Ectodermal cell (in vitro differentiated cells): ENCODE measurements around the gene SNX27.

ENCODE experiments used
- H3K27ac ChIP-seq: 2 replicates; pipeline ENCODE4 v1.7.0; 2013; ENCODE audit warnings: mild to moderate bottlenecking, low read depth, low read length; ENCODE audit not compliant: insufficient read depth, poor library complexity, severe bottlenecking
- H3K27me3 ChIP-seq: 2 replicates; pipeline ENCODE4 v1.7.0; 2013; ENCODE audit warnings: mild to moderate bottlenecking, low read length; ENCODE audit not compliant: insufficient read depth, control insufficient read depth, poor library complexity, severe bottlenecking
- H3K36me3 ChIP-seq: one replicate; pipeline ENCODE4 v1.7.0; 2013; ENCODE audit warnings: low read length; ENCODE audit not compliant: control insufficient read depth, insufficient read depth
- H3K4me1 ChIP-seq: one replicate; pipeline ENCODE4 v1.7.0; 2013; ENCODE audit warnings: low read length; ENCODE audit not compliant: control insufficient read depth, insufficient read depth
- H3K4me3 ChIP-seq: 2 replicates; pipeline ENCODE4 v1.7.0; 2013; ENCODE audit warnings: low read depth, low read length, control low read depth; ENCODE audit not compliant: insufficient read depth
- H3K9me3 ChIP-seq: 2 replicates; pipeline ENCODE4 v1.7.0; 2013; ENCODE audit warnings: mild to moderate bottlenecking, low read length, moderate library complexity; ENCODE audit not compliant: control insufficient read depth
- WGBS, 2 experiments: methylation state at CpG; one replicate each; pipeline ENCODE4 v1.1.7; 2013; ENCODE audit warnings: missing lambda C conversion rate in 2 of 2; 5-methylcytosine and 5-hydroxymethylcytosine counted together

The SNX27 gene

DNA sequence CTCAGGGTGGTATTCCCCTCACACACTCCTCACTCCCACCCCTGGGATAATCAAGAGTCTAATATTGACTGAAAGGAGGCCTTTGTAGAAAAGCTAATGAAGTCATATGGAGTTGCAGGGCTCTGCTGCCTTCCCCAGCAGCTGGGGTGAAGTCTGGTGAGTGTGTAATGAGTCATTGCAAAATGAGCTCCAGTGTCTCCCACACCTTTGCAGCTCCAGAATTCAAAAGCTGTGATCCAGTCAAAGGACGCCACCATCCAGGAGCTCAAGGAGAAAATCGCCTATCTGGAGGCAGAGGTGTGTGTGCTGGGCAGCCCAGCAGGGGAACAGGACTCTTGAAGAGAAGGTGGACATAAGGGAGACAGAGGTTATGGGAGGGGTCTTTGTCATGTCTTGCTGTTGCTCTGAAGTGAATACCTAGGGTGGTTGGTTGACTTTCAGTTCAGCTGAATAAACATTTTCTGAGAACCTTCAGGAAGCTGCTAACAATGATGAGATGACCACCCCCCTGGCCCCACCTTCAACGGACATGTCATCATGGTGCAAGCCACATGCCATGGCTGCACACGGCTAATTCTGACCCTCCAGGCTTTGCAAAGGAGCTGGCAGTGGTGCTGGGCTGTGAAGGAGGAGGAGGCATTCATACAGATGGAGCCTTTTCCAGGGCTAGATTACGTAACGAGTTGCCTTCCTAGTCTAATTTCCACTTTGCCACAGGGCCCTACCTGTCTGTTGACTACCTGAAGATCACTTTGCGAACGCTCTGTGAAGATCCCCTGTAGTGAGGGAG is 32.2 kb upstream of the SNX27 start:
- Histone ChIP-seq H3K4me1 (no peaks in the 10 kb centered on the region), H3K9me3 (no peaks in the 10 kb centered on the region), H3K27me3 (no peaks in the 10 kb centered on the region), H3K27ac (no peak overlapping the region), H3K4me3 (no peak overlapping the region), H3K36me3 (peaks cover 6% of the 10 kb centered on the region)
- 88 to 91% methylated on average over 8 of the region's 8 CpGs for WGBS, 2 experiments

DNA sequence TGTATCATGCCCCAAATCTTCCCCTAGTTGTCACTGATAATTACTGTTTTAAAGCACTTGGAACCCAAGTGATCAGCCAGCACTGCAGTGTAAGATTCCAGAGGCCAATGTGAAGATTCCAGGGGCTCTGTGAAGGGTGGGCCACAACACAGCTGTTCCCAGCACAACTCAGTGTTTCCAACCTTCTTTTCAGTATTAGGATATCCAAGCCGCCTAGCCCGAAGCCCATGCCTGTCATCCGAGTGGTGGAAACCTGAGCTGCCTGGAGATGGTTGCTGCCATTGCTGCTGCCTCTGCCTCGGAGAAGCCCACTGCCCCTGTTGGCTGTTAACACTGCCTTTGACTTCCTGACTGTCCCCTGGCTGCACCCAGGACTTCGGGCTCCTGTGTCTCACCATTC is 30.4 kb upstream of the SNX27 start:
- Histone ChIP-seq H3K36me3 (peaks cover 6% of the 10 kb centered on the region), H3K4me3 (no peak overlapping the region), H3K9me3 (no peaks in the 10 kb centered on the region), H3K27me3 (no peaks in the 10 kb centered on the region), H3K27ac (no peak overlapping the region), H3K4me1 (no peaks in the 10 kb centered on the region)
- WGBS, 2 experiments, result 90 to 92% methylated on average over 5 of the region's 5 CpGs

DNA sequence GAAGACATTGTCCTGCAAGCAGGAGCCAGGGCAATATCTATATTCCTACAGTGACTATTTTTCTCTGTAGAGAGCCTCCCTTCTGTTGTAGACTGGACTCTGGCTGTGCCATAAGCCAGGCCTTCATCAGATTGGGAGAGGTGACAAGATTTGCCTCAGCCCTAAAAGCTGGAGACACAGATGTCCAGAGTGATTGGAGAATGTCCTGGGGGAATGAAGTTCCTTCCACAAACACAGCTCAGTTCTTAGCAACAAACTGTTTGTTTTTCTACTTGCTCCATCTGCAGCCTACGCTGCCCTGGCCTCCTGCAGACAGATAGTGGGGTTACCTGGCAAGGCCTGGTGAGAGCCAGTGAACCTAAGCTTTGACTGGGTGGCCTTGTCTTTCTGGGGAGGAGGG is 29.9 kb upstream of the SNX27 start:
- no peaks in the 10 kb centered on the region for H3K4me1 ChIP-seq
- no peak overlapping the region for H3K27ac ChIP-seq
- H3K36me3 ChIP-seq, result peaks cover 6% of the 10 kb centered on the region
- no peak overlapping the region for H3K4me3 ChIP-seq
- no peaks in the 10 kb centered on the region for H3K27me3 ChIP-seq
- 92 to 100% methylated on average over 1 of the region's 1 CpG for WGBS, 2 experiments
- no peaks in the 10 kb centered on the region for H3K9me3 ChIP-seq

DNA sequence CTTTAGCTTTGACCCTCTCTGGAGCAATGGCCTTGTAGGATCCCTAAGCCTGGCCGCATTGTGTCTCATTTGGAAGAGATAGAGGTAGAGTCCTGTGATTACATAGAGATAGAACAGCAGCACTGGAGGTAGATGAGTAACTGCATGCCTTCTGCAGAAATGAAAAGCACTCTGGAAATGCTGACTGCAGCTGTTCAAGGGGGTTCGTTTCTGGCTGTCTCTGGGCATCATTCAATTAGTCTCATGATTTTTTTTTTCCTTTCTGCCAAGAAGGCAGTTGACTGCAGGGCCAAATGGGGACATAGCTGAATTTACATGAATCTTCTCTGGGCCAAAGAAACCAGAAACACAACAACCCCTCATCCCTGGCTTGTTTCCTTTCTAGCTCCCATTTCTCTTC is 28.1 kb upstream of the SNX27 start:
- 85 to 94% methylated on average over 2 of the region's 2 CpGs for WGBS, 2 experiments
- Histone ChIP-seq H3K4me1 (no peaks in the 10 kb centered on the region), H3K27ac (no peak overlapping the region), H3K4me3 (no peak overlapping the region), H3K27me3 (no peaks in the 10 kb centered on the region), H3K36me3 (peaks cover 6% of the 10 kb centered on the region), H3K9me3 (no peaks in the 10 kb centered on the region)

DNA sequence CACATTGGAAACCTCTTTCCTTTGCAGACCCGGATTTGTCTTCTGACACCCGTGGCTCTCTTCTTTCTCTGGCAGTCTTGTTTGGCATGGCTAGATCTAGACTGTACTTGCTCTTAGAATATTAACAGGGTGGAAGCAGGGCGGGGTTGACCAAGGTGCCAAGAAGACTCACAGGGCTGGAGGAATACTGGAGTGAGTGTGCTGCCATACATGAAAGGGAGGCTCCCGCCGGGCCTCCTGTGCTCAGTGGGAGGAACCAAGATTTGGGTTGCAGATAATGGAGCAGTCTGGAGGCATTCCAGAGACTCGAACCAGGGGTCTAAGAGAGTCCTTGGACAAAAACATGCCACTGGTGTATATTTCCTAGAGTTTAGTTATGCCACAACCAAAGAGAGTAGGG is 27.6 kb upstream of the SNX27 start:
- Histone ChIP-seq H3K27me3 (no peaks in the 10 kb centered on the region), H3K27ac (no peak overlapping the region), H3K9me3 (no peaks in the 10 kb centered on the region), H3K4me1 (no peaks in the 10 kb centered on the region), H3K36me3 (peaks cover 5% of the 10 kb centered on the region), H3K4me3 (no peak overlapping the region)
- 82 to 83% methylated on average over 6 of the region's 6 CpGs for WGBS, 2 experiments

DNA sequence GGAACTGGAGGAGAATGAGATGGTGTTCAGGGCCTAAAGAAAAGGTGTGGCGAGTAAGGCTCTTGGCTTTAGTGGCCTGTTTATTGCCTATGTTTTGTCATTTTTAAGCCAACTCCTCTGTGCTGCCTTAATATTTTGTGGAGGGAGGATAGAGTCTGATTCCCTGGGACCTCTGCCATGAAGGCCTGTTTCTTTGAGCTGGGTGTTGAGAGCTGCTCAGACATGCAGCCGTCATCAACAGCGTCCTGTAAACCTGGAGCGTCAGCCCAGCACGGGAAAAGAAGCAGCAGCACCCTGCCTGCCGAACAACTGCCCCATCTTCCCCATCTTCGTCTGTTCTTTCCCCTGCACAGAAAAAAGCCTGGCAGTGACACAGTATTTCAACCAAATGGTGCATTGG is 27.1 kb upstream of the SNX27 start:
- Histone ChIP-seq H3K27ac (no peak overlapping the region), H3K9me3 (no peaks in the 10 kb centered on the region)
- 82% methylated on average over 7 of the region's 7 CpGs for WGBS, 2 experiments

DNA sequence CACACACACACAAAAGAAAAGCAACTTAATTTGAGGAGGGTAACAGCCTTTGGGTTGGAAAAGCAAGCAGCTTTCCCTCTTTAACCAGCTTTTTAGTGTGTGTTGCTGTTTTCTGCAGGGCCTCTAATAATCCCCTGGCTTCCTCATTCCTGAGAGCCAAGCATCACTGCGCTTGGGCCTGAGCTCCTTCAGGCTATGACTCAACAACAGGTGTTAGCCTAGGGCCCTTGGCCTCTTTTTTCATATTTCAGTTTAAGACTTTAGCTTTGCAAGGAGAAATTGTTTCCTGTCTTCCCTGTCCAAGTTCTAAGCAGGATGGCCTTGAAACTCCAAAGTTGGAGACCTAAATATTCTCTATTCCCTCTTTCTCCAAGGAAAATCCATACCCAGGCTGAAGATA is 26.2 kb upstream of the SNX27 start:
- WGBS, 2 experiments, result 39 to 50% methylated on average over 1 of the region's 1 CpG
- Histone ChIP-seq H3K27ac (no peak overlapping the region), H3K27me3 (no peaks in the 10 kb centered on the region)

More for the DNA sequence above, 27.1 kb upstream of the SNX27 start:
- Histone ChIP-seq H3K4me1 (no peaks in the 10 kb centered on the region), H3K4me3 (no peak overlapping the region), H3K27me3 (no peaks in the 10 kb centered on the region), H3K36me3 (peaks cover under 1% of the 10 kb centered on the region)

DNA sequence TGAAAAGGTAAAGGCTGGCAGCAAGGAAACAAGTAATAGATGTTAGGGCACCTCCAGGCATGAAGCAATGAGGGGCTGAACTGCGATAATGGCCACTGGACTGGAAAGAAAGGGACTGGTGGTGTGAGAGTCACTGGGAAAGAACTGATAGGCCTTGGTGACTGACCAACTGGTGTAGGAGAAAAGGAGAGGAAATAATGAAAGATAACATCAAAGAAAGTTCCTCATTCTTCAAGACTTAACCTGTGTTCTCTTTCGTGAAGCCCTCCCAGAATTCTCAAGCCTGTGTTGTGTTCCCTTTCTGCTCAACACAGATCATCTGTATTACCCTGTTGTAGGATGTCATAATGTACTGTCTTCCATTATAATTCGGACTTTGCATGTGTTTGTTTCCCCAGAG is 20.9 kb upstream of the SNX27 start:
- no peaks in the 10 kb centered on the region for H3K36me3 ChIP-seq
- WGBS, 2 experiments, result 95 to 97% methylated on average over 3 of the region's 3 CpGs
- H3K27me3 ChIP-seq, result peaks cover 7% of the 10 kb centered on the region
- no peak overlapping the region for H3K27ac ChIP-seq
- H3K9me3 ChIP-seq, result no peaks in the 10 kb centered on the region
- no peak overlapping the region for H3K4me3 ChIP-seq
- no peaks in the 10 kb centered on the region for H3K4me1 ChIP-seq

More for the DNA sequence above, 26.2 kb upstream of the SNX27 start:
- Histone ChIP-seq H3K4me1 (no peaks in the 10 kb centered on the region), H3K4me3 (no peak overlapping the region), H3K36me3 (no peaks in the 10 kb centered on the region), H3K9me3 (no peaks in the 10 kb centered on the region)

DNA sequence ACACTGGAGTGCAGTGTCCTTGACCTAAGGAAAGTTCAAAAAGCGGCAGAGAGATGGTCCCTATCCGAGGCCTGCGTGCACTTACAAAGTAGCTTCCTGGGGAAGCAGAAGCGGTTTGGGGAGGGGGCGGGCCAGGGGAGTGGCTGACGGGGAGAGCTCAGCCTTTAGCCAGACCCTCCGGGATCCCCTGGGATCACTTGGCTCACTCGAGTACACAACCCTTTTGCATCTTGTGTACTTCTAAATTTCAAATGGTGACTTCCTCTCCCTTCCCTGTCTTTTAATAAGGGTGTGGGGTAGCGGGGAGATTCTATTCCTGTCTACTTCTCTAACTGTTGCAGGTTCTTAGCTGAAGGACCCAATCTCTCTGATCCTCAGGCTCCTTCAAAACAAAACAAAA is 18.1 kb upstream of the SNX27 start:
- Histone ChIP-seq H3K9me3 (no peaks in the 10 kb centered on the region), H3K27me3 (peaks cover 7% of the 10 kb centered on the region), H3K27ac (no peak overlapping the region), H3K36me3 (no peaks in the 10 kb centered on the region), H3K4me1 (no peaks in the 10 kb centered on the region), H3K4me3 (peak overlapping the region; percentile 18)
- 7 to 9% methylated on average over 8 to 9 of the region's 9 CpGs for WGBS, 2 experiments

DNA sequence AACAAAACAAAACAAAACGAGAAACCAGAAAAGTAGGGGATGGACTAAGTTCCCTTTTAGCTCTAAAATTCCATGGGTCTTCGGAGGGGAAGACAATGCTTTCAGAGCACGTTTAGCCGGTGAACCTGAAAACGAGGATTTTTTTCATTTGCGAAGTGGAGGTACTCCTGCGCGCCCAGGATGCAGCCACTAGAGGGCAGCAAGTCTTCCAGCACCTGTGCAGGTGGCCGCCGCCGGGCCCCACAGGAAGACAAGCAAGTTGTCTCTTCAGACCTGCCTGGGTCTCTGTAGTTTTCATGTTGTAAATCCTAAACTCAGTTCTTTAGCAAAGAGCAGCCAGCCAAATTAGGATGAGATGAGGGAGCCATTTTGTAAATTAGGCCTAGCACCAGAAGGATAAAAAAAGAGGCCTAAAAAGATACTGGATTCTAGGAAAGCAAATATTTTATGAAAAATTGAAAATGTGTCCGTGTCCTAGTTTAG is 17.7 kb upstream of the SNX27 start:
- Histone ChIP-seq H3K4me3 (peak overlapping the region; percentile 18), H3K27ac (no peak overlapping the region), H3K9me3 (no peaks in the 10 kb centered on the region), H3K4me1 (no peaks in the 10 kb centered on the region), H3K36me3 (no peaks in the 10 kb centered on the region), H3K27me3 (peaks cover 7% of the 10 kb centered on the region)
- WGBS, 2 experiments, result 8 to 9% methylated on average over 12 of the region's 12 CpGs
